ENCODE results near the gene HTR6. TPM values are rescaled to one million over a fixed set of nuclear protein-coding genes. Genes with fewer than 3 reads are reported as not detected.

HTR6 gene
- total and polyA plus RNA-seq, 2 experiments from 2014 or later = not detected

DNA sequence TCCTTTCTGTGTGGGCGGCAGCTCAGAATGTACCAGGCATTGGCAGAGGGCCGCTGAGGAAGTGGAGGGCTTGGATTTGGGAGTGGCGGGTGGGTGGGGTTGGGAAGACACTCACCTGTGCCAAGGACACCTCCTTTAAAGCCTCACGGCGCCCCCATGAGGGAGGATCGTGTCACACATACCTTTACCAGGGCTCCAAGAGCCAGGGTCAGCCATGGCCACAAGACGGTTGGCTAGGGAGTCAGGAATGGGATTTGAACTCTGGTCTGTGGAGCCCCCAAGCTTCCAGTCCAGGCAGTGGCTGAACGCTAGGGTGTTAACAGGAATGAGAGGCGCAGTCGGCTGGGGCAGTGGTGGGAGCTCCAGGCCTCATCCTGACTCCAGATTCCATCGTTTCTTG, 16.0 kb upstream of the HTR6 start:
- H3K9me2 ChIP-seq (ENCODE audit: insufficient read depth) = no peaks in the 10 kb centered on the region
- no peaks in the 10 kb centered on the region for H3K9me3 ChIP-seq (ENCODE audit: low read depth)
- H3K79me2 ChIP-seq (ENCODE audit: insufficient read depth) = peaks cover 93% of the 10 kb centered on the region
- H3K9ac ChIP-seq = no peak overlapping the region
- peak; percentile 59 for DNase-seq
- H3K4me3 ChIP-seq = no peak overlapping the region
- H3F3A ChIP-seq (ENCODE audit: insufficient read depth) = peaks cover 19% of the 10 kb centered on the region
- TF ChIP-seq EZH2phosphoT487 (IDR thresholded peaks at IDR 0.05; ENCODE audit: insufficient read depth, low read depth) = no peak
- TF ChIP-seq EZH2 (IDR thresholded peaks at IDR 0.05; ENCODE audit: insufficient read depth, poor library complexity, severe bottlenecking) = no peak
- H2AFZ ChIP-seq = no peak overlapping the region
- no peaks in the 10 kb centered on the region for H3K27me3 ChIP-seq (replicated peaks; ENCODE audit: insufficient read depth)
- in situ Hi-C loops (cut with MboI) = loop anchor here (5.0 to 10.0 kb wide), 2 partner anchors 161 to 254 kb away; partner anchors contain the start of gene CAPZB
- H3K27ac ChIP-seq = no peak overlapping the region
- H3K4me1 ChIP-seq (ENCODE audit: insufficient read depth) = peaks cover 40% of the 10 kb centered on the region
- no peak overlapping the region for H3K4me2 ChIP-seq (ENCODE audit: unreplicated experiment)
- H4K20me1 ChIP-seq (ENCODE audit: insufficient read depth) = no peaks in the 10 kb centered on the region
- no peaks in the 10 kb centered on the region for H3K36me3 ChIP-seq (ENCODE audit: low read depth)
- 38 to 43% methylated on average over 11 of the region's 11 CpGs for WGBS, 2 experiments (ENCODE audit: low coverage in 1 of 2, low lambda C conversion rate in 2 of 2, missing lambda C conversion rate in 2 of 2)

DNA sequence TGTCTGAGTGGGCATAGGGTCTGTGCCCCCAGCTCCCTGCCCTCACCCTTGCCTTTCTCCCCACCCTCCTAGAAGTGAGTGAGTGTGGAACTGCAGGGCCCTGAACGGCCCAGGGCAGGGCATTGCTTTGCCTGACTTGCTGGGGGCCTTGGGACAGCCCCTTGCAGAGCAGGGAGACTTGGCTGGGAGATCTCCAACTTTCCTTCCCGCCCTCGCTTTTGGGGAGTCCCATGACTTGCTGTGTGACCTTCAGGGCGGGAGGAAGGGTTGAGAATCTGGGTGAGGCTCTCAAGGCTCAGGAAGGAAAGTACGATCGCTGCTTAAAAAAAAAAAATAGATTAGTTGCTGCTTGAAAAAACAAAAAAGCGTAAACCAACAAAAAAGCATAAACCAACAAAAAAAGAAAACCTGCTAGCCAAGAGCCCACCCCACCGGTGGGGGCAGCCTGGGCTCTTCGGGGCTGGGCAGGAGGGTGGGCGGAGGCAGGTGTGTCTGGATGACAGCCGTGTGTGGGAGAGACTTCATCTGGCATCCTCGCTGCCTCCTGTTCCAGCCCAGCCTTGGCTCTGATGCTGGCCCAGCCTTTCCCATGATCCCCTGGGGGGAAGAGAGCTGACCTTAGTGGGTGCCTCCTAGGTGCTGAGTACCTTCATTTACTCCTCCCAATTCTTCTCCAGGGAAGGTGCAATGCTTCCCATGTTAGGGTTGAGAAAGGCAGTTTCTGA, 14.1 kb upstream of the HTR6 start:
- 28 to 32% methylated on average over 12 of the region's 12 CpGs for WGBS, 2 experiments (ENCODE audit: low coverage in 1 of 2, low lambda C conversion rate in 2 of 2, missing lambda C conversion rate in 2 of 2)
- in situ Hi-C loops (cut with MboI) = no loop called here
- peaks cover 50% of the 10 kb centered on the region for H3K4me1 ChIP-seq (ENCODE audit: insufficient read depth)

DNA sequence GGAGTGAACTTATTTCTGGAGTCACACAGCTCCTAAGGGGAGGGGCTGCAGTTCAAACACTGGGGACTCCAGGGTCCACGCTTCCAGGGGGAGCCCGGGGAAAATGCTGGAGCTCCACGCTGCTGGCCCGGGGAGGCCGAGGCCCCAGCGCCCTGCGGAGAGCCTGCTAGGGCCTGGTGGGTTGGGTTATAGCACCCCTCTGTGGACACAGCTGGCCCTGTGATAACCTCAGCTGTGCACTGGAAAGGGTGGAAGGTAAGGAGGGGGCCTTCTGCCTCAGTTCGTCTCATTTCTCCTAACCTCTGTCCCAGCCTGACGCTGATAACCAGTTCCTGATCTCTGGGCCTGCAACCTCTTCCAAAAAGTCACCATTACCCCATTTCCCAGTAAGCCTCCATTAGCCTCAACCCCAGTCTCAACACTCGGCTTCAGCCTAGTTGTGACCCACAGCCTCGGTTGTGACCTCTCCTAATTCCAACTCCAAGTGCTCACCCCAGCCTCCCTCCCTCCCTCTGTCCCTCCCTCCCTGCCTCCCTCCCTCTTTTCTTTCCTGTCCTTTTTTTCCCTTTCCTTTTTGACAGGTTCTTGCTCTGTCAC, 13.4 kb upstream of the HTR6 start:
- no peak overlapping the region for H2AFZ ChIP-seq
- H3K9me3 ChIP-seq (ENCODE audit: low read depth) = no peaks in the 10 kb centered on the region
- H3K9ac ChIP-seq = peak overlapping the region; percentile 75
- H3K27ac ChIP-seq = peak overlapping the region; percentile 91
- no peaks in the 10 kb centered on the region for H4K20me1 ChIP-seq (ENCODE audit: insufficient read depth)
- H3K27me3 ChIP-seq (replicated peaks; ENCODE audit: insufficient read depth) = no peaks in the 10 kb centered on the region
- no peaks in the 10 kb centered on the region for H3K9me2 ChIP-seq (ENCODE audit: insufficient read depth)
- 21 to 30% methylated on average over 10 to 11 of the region's 11 CpGs for WGBS, 2 experiments (ENCODE audit: low coverage in 1 of 2, low lambda C conversion rate in 2 of 2, missing lambda C conversion rate in 2 of 2)
- no peaks in the 10 kb centered on the region for H3K36me3 ChIP-seq (ENCODE audit: low read depth)
- H3K4me2 ChIP-seq (ENCODE audit: unreplicated experiment) = peak overlapping the region; percentile 49
- H3F3A ChIP-seq (ENCODE audit: insufficient read depth) = peaks cover 26% of the 10 kb centered on the region
- H3K4me1 ChIP-seq (ENCODE audit: insufficient read depth) = peaks cover 43% of the 10 kb centered on the region
- TF ChIP-seq EZH2 (IDR thresholded peaks at IDR 0.05; ENCODE audit: insufficient read depth, poor library complexity, severe bottlenecking) = no peak
- peaks cover 99% of the 10 kb centered on the region for H3K79me2 ChIP-seq (ENCODE audit: insufficient read depth)
- DNase-seq = peak; percentile 81
- in situ Hi-C loops (cut with MboI) = no loop called here
- H3K4me3 ChIP-seq = peak overlapping the region; percentile 7; the same call in 1 of the 2 replicates

More for the DNA sequence above, 14.1 kb upstream of the HTR6 start:
- H3K4me2 ChIP-seq (ENCODE audit: unreplicated experiment) = peak overlapping the region; percentile 49
- peak; percentile 41 for DNase-seq
- H4K20me1 ChIP-seq (ENCODE audit: insufficient read depth) = no peaks in the 10 kb centered on the region
- peak overlapping the region; percentile 41 for H3K9ac ChIP-seq
- no peaks in the 10 kb centered on the region for H3K27me3 ChIP-seq (replicated peaks; ENCODE audit: insufficient read depth)
- peaks cover 99% of the 10 kb centered on the region for H3K79me2 ChIP-seq (ENCODE audit: insufficient read depth)
- H3K4me3 ChIP-seq = peak overlapping the region; percentile 7; the same call in 1 of the 2 replicates
- TF ChIP-seq EZH2phosphoT487 (IDR thresholded peaks at IDR 0.05; ENCODE audit: insufficient read depth, low read depth) (no peak), EZH2 (IDR thresholded peaks at IDR 0.05; ENCODE audit: insufficient read depth, poor library complexity, severe bottlenecking) (no peak)
- no peaks in the 10 kb centered on the region for H3K36me3 ChIP-seq (ENCODE audit: low read depth)
- peaks cover 26% of the 10 kb centered on the region for H3F3A ChIP-seq (ENCODE audit: insufficient read depth)
- H3K9me3 ChIP-seq (ENCODE audit: low read depth) = no peaks in the 10 kb centered on the region
- peak overlapping the region; percentile 91 for H3K27ac ChIP-seq
- H3K9me2 ChIP-seq (ENCODE audit: insufficient read depth) = no peaks in the 10 kb centered on the region
- H2AFZ ChIP-seq = no peak overlapping the region

DNA sequence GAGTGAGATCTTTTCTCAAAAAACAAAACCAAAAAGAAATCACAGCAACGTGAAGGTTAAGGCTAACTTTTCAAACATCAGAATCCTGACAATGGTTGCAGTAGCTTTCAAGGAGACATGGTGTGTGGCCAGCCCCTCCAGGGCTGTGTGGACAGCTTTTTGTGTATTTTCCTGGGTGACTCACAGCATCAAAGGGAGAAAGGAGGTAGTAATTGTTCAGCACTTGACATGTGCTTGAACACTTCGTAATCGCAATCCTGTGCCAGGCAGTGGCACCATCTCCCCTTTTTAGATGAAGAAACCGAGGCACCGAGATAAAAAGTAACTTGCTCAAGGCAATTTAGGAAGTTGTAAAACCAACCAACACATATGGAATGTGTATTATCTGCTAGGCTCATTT, 10.3 kb upstream of the HTR6 start:
- Histone ChIP-seq H2AFZ (no peak overlapping the region), H4K20me1 (ENCODE audit: insufficient read depth) (no peaks in the 10 kb centered on the region), H3K9me3 (ENCODE audit: low read depth) (no peaks in the 10 kb centered on the region), H3F3A (ENCODE audit: insufficient read depth) (peaks cover 27% of the 10 kb centered on the region), H3K79me2 (ENCODE audit: insufficient read depth) (peaks cover 84% of the 10 kb centered on the region), H3K27ac (no peak overlapping the region), H3K4me3 (no peak overlapping the region), H3K4me2 (ENCODE audit: unreplicated experiment) (no peak overlapping the region), H3K27me3 (replicated peaks; ENCODE audit: insufficient read depth) (no peaks in the 10 kb centered on the region), H3K9ac (no peak overlapping the region; the same call in 1 of the 2 replicates), H3K9me2 (ENCODE audit: insufficient read depth) (no peaks in the 10 kb centered on the region), H3K4me1 (ENCODE audit: insufficient read depth) (peaks cover 46% of the 10 kb centered on the region), H3K36me3 (ENCODE audit: low read depth) (peaks cover 8% of the 10 kb centered on the region; the same call in 1 of the 2 replicates)
- in situ Hi-C loops (cut with MboI) = no loop called here
- 58 to 59% methylated on average over 5 of the region's 5 CpGs for WGBS, 2 experiments (ENCODE audit: low coverage in 1 of 2, low lambda C conversion rate in 2 of 2, missing lambda C conversion rate in 2 of 2)
- DNase-seq = peak; percentile 58
- no peak for TF ChIP-seq EZH2 (IDR thresholded peaks at IDR 0.05; ENCODE audit: insufficient read depth, poor library complexity, severe bottlenecking)
- no peak for TF ChIP-seq EZH2phosphoT487 (IDR thresholded peaks at IDR 0.05; ENCODE audit: insufficient read depth, low read depth)
